Suppressor macrophage treated with lipopolysaccharide for 4 hours (primary cell): ENCODE measurements around the gene ENHO.
"Not testable (repeated sequence)": the region's sequence is repeated elsewhere in the genome, so short reads cannot be mapped to it uniquely, and the experiment has no call there.

Experiments
- DNase-seq: peaks from one replicate; pipeline ENCODE4 v3.0.0-alpha.2; 2020

Gene ENHO

GRCh38 chr9:34555002-34555348 lies 32.2 kb upstream of the ENHO start:
- no peak for DNase-seq

- no peak for DNase-seq
These were observed 31.6 kb upstream of the ENHO start for GRCh38 chr9:34554211-34555001.

- DNase-seq: no peak
These were observed 30.8 kb upstream of the ENHO start for GRCh38 chr9:34553511-34554021.

- no peak for DNase-seq
These were observed 30.2 kb upstream of the ENHO start for GRCh38 chr9:34552986-34553385.

GRCh38 chr9:34552606-34552981 lies 29.8 kb upstream of the ENHO start:
- DNase-seq: no peak

- no peak for DNase-seq
These were observed 29.2 kb upstream of the ENHO start for GRCh38 chr9:34551751-34552605.

- no peak for DNase-seq
These were observed 28.0 kb upstream of the ENHO start for GRCh38 chr9:34550681-34551270.

GRCh38 chr9:34550016-34550680 lies 27.4 kb upstream of the ENHO start:
- DNase-seq: no peak

- no peak for DNase-seq
These were observed 26.6 kb upstream of the ENHO start for GRCh38 chr9:34549407-34549732.

GRCh38 chr9:34547960-34548611 lies 25.3 kb upstream of the ENHO start:
- DNase-seq: peak; percentile 61

- peak; percentile 71 for DNase-seq
These were observed 24.3 kb upstream of the ENHO start for GRCh38 chr9:34546834-34547827.

GRCh38 chr9:34546102-34546833 lies 23.5 kb upstream of the ENHO start:
- DNase-seq: no peak

GRCh38 chr9:34545497-34545896 lies 22.7 kb upstream of the ENHO start:
- no peak for DNase-seq

- DNase-seq: no peak
These were observed 21.2 kb upstream of the ENHO start for GRCh38 chr9:34544035-34544434.

GRCh38 chr9:34541540-34541939 lies 18.8 kb upstream of the ENHO start:
- no peak for DNase-seq

- no peak for DNase-seq
These were observed 18.0 kb upstream of the ENHO start for GRCh38 chr9:34540827-34541226.

GRCh38 chr9:34536685-34537084 lies 13.9 kb upstream of the ENHO start:
- DNase-seq: no peak

GRCh38 chr9:34532041-34532440 lies 9.3 kb upstream of the ENHO start:
- not testable (repeated sequence) for DNase-seq

GRCh38 chr9:34526026-34526425 lies 3.2 kb upstream of the ENHO start:
- no peak for DNase-seq

- DNase-seq: no peak
These were observed 1.6 kb upstream of the ENHO start for GRCh38 chr9:34524349-34524748.
